Endothelial cell of umbilical vein (primary cell): ENCODE measurements around the gene RTN4R. TPM values are rescaled to one million over a fixed set of nuclear protein-coding genes. Genes with fewer than 3 reads are reported as not detected.

ENCODE experiments used
- BruUV-seq: library from RNA; stranded (reverse); fragments of 400-500 nt; replicated peaks from 2 replicates; lab custom pipeline; 2021; lab: Mats Ljungman, UMichigan
- CTCF ChIA-PET: fragments of 300-600, 350-600 bp; sonication (Branson Sonifier 250); formaldehyde crosslinking; loops from one replicate; lab custom pipeline; 2021; ENCODE audit warnings: antibody characterized with exemption, inconsistent platforms; lab: Charles Lee
- POLR2A ChIA-PET: fragments of 300-600, 350-600 bp; sonication (Branson Sonifier 250); formaldehyde crosslinking; loops from one replicate; lab custom pipeline; 2021; ENCODE audit warnings: antibody characterized with exemption, inconsistent platforms; lab: Charles Lee
- DNase-seq: peaks from one replicate; pipeline ENCODE4 v3.0.0-alpha.2; 2011; ENCODE audit warnings: low read depth, low spot score
- FAIRE-seq: peaks from 2 replicates; lab custom pipeline; 2011; peaks lifted over from hg19 to GRCh38; lab: Jason Lieb, UNC
- H2AFZ ChIP-seq: 2 replicates; pipeline ENCODE4 v1.6.0; 2012; ENCODE audit warnings: low read depth, low read length, control low read depth, inconsistent platforms
- H3K27ac ChIP-seq: 2 replicates; pipeline ENCODE4 v1.5.1; 2011; ENCODE audit warnings: low read depth, mild to moderate bottlenecking, control low read depth, low read length, moderate library complexity; ENCODE audit not compliant: insufficient read depth
- H3K27me3 ChIP-seq, 2 experiments: 2 replicates each; pipeline versions ENCODE4 v1.6.0 to v1.6.1; 2011; ENCODE audit warnings: low read length in 2 of 2, mixed read lengths in 1 of 2; ENCODE audit not compliant: control insufficient read depth in 2 of 2, insufficient read depth in 2 of 2
- H3K36me3 ChIP-seq, 2 experiments: 2 replicates in 1 of 2; 3 replicates in 1 of 2; pipeline ENCODE4 v1.5.1; 2011; ENCODE audit warnings: low read length in 2 of 2, mild to moderate bottlenecking in 1 of 2, moderate library complexity in 1 of 2; ENCODE audit not compliant: control insufficient read depth in 2 of 2, insufficient read depth in 2 of 2; ENCODE audit errors: extremely low read depth in 1 of 2
- H3K4me1 ChIP-seq: 3 replicates; pipeline ENCODE4 v1.5.1; 2011; ENCODE audit warnings: mild to moderate bottlenecking, low read length; ENCODE audit not compliant: control insufficient read depth, insufficient read depth; ENCODE audit errors: extremely low read depth
- H3K4me2 ChIP-seq: 2 replicates; pipeline ENCODE4 v1.6.1; 2011; ENCODE audit warnings: low read length, control low read depth, mixed read lengths; ENCODE audit not compliant: insufficient read depth
- H3K4me3 ChIP-seq, 3 experiments: fragments of 200-600 bp in 1 of 3; sonication (generic), shearing (Covaris generic) in 1 of 3; replicated peaks in 1 of 3; 2 replicates each; pipeline ENCODE4 v1.5.1; 2011 to 2016; ENCODE audit warnings: control low read depth in 3 of 3, low read length in 3 of 3, mild to moderate bottlenecking in 2 of 3, inconsistent platforms in 1 of 3, low read depth in 1 of 3, moderate library complexity in 1 of 3; ENCODE audit not compliant: insufficient read depth in 1 of 3
- H3K79me2 ChIP-seq: 2 replicates; pipeline ENCODE4 v1.6.0; 2012; ENCODE audit warnings: low read length, inconsistent platforms; ENCODE audit not compliant: control insufficient read depth, insufficient read depth
- H3K9ac ChIP-seq: replicated peaks from 2 replicates; pipeline ENCODE3; 2011; ENCODE audit warnings: low read length, control low read depth; ENCODE audit not compliant: insufficient read depth; ENCODE audit errors: extremely low read depth
- H3K9me1 ChIP-seq: replicated peaks from 3 replicates; pipeline ENCODE4 v1.6.0; 2011; ENCODE audit warnings: mild to moderate bottlenecking, low read length; ENCODE audit not compliant: control insufficient read depth, insufficient read depth; ENCODE audit errors: extremely low read depth
- H3K9me3 ChIP-seq: replicated peaks from 2 replicates; pipeline ENCODE4 v1.5.1; 2012; ENCODE audit warnings: low read length, inconsistent platforms; ENCODE audit not compliant: control insufficient read depth, insufficient read depth
- H4K20me1 ChIP-seq: replicated peaks from 2 replicates; pipeline ENCODE3; 2011; ENCODE audit warnings: mild to moderate bottlenecking, low read length; ENCODE audit not compliant: control insufficient read depth, insufficient read depth; ENCODE audit errors: extremely low read depth
- EZH2 ChIP-seq: IDR thresholded peaks from 2 replicates; pipeline ENCODE4 v1.6.1; 2012; ENCODE audit warnings: borderline replicate concordance, low read depth, mild to moderate bottlenecking, moderate library complexity, low read length, inconsistent platforms; ENCODE audit not compliant: severe bottlenecking
- FOS ChIP-seq: IDR thresholded peaks from 2 replicates; pipeline ENCODE4 v1.6.1; 2011; ENCODE audit warnings: mild to moderate bottlenecking, low read length, moderate library complexity, borderline replicate concordance; ENCODE audit not compliant: insufficient read depth
- GATA2 ChIP-seq: IDR thresholded peaks from 2 replicates; pipeline ENCODE4 v1.7.0; 2011; ENCODE audit warnings: low read depth, mild to moderate bottlenecking, moderate library complexity, mixed read lengths, low read length; ENCODE audit not compliant: insufficient read length, insufficient read depth
- JUN ChIP-seq: IDR thresholded peaks from 2 replicates; pipeline ENCODE4 v1.6.1; 2011; ENCODE audit warnings: borderline replicate concordance, low read depth; ENCODE audit not compliant: insufficient read length, insufficient read depth
- MYC ChIP-seq: IDR thresholded peaks from one replicate; pipeline ENCODE4 v1.6.1; 2011; ENCODE audit warnings: mild to moderate bottlenecking, low read depth, low read length
- POLR2A ChIP-seq: IDR thresholded peaks from 2 replicates; pipeline ENCODE4 v1.6.1; 2012; ENCODE audit warnings: low read depth, mild to moderate bottlenecking, control low read depth, low read length
- POLR2AphosphoS5 ChIP-seq: IDR thresholded peaks from 2 replicates; pipeline ENCODE4 v1.6.1; 2012; ENCODE audit warnings: low read depth, mild to moderate bottlenecking, control low read depth, low read length, moderate library complexity; ENCODE audit not compliant: insufficient read depth
- dilution Hi-C: fragments of 300-500 bp; cut with MboI; formaldehyde crosslinking; loops from one replicate; pipeline ENCODE4 v1.15.0; 2019; ENCODE audit warnings: low sequenced_read_pairs; ENCODE audit not compliant: extremely low pct_ligation_motif_present
- intact Hi-C: fragments of 100-400 bp; cut with micrococcal nuclease; formaldehyde crosslinking; loops from one replicate; pipeline ENCODE4 v1.10.0; 2022
- polyA plus RNA-seq, 4 experiments: library from polyadenylated mRNA; depleted of rRNA in 3 of 4; stranded (reverse) in 3 of 4; unstranded in 1 of 4; fragments of >200 nt; gene quantifications; 2 replicates each; pipeline versions ENCODE4 v1.2.1 to v1.2.3, GENCODE V29; 2011 to 2012; ENCODE audit warnings: missing spikeins in 1 of 4
- total RNA-seq: library from RNA; stranded (reverse); gene quantifications from 2 replicates; pipeline ENCODE4 v1.2.3, GENCODE V29; 2021
- TF ChIP-seq, protein P1 (sequence below), 2 donors: IDR thresholded peaks; 1 replicate in 1 of 2; 2 replicates in 1 of 2; pipeline ENCODE4 v1.5.1; 2011; ENCODE audit warnings: low read length in 2 of 2, mild to moderate bottlenecking in 2 of 2, moderate library complexity in 2 of 2, control low read depth in 1 of 2, inconsistent platforms in 1 of 2, low read depth in 1 of 2; ENCODE audit not compliant: insufficient read depth in 1 of 2; ENCODE audit errors: extremely low read depth in 1 of 2
- TF ChIP-seq, protein P2 (sequence below): IDR thresholded peaks from 2 replicates; pipeline ENCODE4 v1.6.1; 2011; ENCODE audit not compliant: insufficient read depth, insufficient read length

Gene RTN4R
- total and polyA plus RNA-seq, 2 donors (not counting 3 experiments of a cell fraction or from before 2014, with no cell fraction given), result 1.2 to 2.2 TPM

DNA sequence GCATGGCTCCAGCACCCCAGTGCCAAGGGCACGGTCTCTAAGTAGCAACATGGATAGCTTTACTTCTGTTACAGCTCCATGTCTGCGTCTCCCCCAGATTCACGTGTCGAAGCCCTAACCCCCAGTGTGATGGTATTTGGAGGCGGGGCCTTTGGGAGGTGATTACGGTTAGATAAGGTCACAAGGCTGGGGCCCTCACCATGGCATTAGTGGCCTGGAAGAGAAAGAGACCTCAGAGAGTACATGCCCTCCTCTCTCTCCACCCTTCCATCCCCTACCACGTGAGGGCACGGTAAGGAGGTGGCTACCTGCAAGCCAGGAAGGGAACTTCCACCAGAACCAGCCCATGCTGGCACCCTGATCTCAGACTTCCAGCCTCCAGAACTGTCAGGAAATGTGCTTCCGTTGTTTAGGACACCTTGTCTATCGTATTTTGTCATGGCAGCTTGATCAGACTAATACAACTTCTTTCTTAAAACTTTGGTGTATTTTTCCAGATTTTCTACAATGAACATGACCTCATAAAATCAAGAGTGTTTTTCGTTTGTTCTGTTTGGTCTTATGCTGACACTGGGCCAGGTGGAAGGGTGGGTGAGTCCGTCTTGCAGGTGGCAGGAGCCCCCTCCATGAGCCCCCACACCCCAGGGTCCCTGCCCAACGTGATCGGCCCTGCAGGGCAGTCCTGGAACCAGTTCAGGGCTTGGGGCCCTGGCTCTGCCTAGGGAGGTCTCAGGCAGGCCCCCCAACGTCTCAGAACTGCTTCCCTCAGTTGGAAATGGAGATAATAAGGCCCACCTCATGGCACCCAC is 10.7 kb downstream of the RTN4R start:
- Histone ChIP-seq H3K4me1 (no peaks in the 10 kb centered on the region), H3K4me2 (no peak overlapping the region), H3K79me2 (no peaks in the 10 kb centered on the region), H3K9me1 (no peaks in the 10 kb centered on the region), H3K27me3 (no peaks in the 10 kb centered on the region), H3K4me3 (no peak overlapping the region), H3K27ac (no peak overlapping the region), H4K20me1 (no peaks in the 10 kb centered on the region), H2AFZ (no peak overlapping the region), H3K36me3 (no peaks in the 10 kb centered on the region), H3K9me3 (no peaks in the 10 kb centered on the region), H3K9ac (no peak overlapping the region)
- BruUV-seq, result no TSS peak
- no peak for DNase-seq
- ChIA-PET CTCF (interaction anchor here (1.4 to 1.5 kb wide), 2 partner anchors 12 to 100 kb away, joined by 5 read pairs; no protein-coding TSS in a partner anchor), POLR2A (no interaction called here)
- no peak for FAIRE-seq
- TF ChIP-seq, protein P1, sequence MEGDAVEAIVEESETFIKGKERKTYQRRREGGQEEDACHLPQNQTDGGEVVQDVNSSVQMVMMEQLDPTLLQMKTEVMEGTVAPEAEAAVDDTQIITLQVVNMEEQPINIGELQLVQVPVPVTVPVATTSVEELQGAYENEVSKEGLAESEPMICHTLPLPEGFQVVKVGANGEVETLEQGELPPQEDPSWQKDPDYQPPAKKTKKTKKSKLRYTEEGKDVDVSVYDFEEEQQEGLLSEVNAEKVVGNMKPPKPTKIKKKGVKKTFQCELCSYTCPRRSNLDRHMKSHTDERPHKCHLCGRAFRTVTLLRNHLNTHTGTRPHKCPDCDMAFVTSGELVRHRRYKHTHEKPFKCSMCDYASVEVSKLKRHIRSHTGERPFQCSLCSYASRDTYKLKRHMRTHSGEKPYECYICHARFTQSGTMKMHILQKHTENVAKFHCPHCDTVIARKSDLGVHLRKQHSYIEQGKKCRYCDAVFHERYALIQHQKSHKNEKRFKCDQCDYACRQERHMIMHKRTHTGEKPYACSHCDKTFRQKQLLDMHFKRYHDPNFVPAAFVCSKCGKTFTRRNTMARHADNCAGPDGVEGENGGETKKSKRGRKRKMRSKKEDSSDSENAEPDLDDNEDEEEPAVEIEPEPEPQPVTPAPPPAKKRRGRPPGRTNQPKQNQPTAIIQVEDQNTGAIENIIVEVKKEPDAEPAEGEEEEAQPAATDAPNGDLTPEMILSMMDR (IDR thresholded peaks at IDR 0.05; ENCODE audit: extremely low read depth in 1 of 2, insufficient read depth in 1 of 2, low read depth in 1 of 2, low read length in 2 of 2), result no peak
- TF ChIP-seq EZH2, result no peak
- TF ChIP-seq FOS, result no peak
- TF ChIP-seq, protein P2, sequence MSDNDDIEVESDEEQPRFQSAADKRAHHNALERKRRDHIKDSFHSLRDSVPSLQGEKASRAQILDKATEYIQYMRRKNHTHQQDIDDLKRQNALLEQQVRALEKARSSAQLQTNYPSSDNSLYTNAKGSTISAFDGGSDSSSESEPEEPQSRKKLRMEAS, result no peak
- TF ChIP-seq POLR2A, result no peak
- no peak for TF ChIP-seq JUN
- TF ChIP-seq GATA2, result no peak
- no peak for TF ChIP-seq MYC
- no peak for TF ChIP-seq POLR2AphosphoS5
- intact Hi-C loops, result no loop called here
- dilution Hi-C loops, result no loop called here
